Measurements from ENCODE around the gene CLEC2D.

GRCh38 chr12:9643266-9643660 is 26.2 kb upstream of the CLEC2D start:
- TF ChIP-seq, protein P1, sequence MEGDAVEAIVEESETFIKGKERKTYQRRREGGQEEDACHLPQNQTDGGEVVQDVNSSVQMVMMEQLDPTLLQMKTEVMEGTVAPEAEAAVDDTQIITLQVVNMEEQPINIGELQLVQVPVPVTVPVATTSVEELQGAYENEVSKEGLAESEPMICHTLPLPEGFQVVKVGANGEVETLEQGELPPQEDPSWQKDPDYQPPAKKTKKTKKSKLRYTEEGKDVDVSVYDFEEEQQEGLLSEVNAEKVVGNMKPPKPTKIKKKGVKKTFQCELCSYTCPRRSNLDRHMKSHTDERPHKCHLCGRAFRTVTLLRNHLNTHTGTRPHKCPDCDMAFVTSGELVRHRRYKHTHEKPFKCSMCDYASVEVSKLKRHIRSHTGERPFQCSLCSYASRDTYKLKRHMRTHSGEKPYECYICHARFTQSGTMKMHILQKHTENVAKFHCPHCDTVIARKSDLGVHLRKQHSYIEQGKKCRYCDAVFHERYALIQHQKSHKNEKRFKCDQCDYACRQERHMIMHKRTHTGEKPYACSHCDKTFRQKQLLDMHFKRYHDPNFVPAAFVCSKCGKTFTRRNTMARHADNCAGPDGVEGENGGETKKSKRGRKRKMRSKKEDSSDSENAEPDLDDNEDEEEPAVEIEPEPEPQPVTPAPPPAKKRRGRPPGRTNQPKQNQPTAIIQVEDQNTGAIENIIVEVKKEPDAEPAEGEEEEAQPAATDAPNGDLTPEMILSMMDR (IDR thresholded peaks at IDR 0.05), result no peak
- no peak for TF ChIP-seq POLR2A (IDR thresholded peaks at IDR 0.05)
